ENCODE measurements around the gene PLXNB1.

GRCh38 chr3:48416546-48416945, 13.3 kb downstream of the PLXNB1 start:
- TF ChIP-seq CTCF (IDR thresholded peaks at IDR 0.05; ENCODE audit: low read depth, low read length) (no peak), MAX (IDR thresholded peaks at IDR 0.05; ENCODE audit: low read depth, low read length) (no peak)
